Measurements from ENCODE around the gene NFIA. TPM values are rescaled to one million over a fixed set of nuclear protein-coding genes. Genes with fewer than 3 reads are reported as not detected.

NFIA gene
- total RNA-seq, 1 donor from 2014 or later: 66.6 TPM

GRCh38 chr1:61297887-61298286 is 215.5 kb downstream of the NFIA start:
- Histone ChIP-seq H3K27ac (no peak overlapping the region), H3K4me3 (no peak overlapping the region), H3K27me3 (no peaks in the 10 kb centered on the region), H3K9me3 (no peaks in the 10 kb centered on the region), H3K36me3 (no peaks in the 10 kb centered on the region), H3K4me1 (peaks cover 22% of the 10 kb centered on the region)
- no peak for ATAC-seq
- TF ChIP-seq, protein P1, sequence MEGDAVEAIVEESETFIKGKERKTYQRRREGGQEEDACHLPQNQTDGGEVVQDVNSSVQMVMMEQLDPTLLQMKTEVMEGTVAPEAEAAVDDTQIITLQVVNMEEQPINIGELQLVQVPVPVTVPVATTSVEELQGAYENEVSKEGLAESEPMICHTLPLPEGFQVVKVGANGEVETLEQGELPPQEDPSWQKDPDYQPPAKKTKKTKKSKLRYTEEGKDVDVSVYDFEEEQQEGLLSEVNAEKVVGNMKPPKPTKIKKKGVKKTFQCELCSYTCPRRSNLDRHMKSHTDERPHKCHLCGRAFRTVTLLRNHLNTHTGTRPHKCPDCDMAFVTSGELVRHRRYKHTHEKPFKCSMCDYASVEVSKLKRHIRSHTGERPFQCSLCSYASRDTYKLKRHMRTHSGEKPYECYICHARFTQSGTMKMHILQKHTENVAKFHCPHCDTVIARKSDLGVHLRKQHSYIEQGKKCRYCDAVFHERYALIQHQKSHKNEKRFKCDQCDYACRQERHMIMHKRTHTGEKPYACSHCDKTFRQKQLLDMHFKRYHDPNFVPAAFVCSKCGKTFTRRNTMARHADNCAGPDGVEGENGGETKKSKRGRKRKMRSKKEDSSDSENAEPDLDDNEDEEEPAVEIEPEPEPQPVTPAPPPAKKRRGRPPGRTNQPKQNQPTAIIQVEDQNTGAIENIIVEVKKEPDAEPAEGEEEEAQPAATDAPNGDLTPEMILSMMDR (IDR thresholded peaks at IDR 0.05): no peak
- no peak for DNase-seq
- intact Hi-C loops (cut with DNase I): no loop called here

DNA sequence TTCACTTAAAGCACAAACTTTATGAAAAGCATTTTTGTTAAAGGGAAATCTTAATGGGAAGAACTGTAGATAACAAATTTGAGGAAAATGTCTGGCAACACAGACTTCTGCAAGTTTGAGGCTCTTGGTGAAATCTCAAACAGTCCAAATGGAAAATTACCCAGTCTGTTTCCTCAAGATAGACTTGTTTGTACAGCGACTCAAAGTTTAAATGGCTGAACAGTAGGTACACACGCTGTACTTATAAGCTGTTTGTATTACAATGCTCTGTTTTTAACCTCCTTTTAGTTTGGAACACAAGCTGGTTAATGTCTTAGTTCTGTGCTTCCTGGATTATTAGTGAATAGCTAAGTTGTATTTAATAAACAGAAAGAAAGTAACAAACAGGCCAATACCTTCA is 217.1 kb downstream of the NFIA start:
- DNase-seq: no peak
- peak; percentile 52 for ATAC-seq
- TF ChIP-seq, protein P1 (IDR thresholded peaks at IDR 0.05): no peak
- Histone ChIP-seq H3K4me3 (no peak overlapping the region), H3K9me3 (no peaks in the 10 kb centered on the region), H3K4me1 (peaks cover 22% of the 10 kb centered on the region), H3K36me3 (no peaks in the 10 kb centered on the region), H3K27ac (peak overlapping the region; percentile 64), H3K27me3 (no peaks in the 10 kb centered on the region)
- intact Hi-C loops (cut with DNase I): no loop called here

GRCh38 chr1:61300899-61301298 is 218.5 kb downstream of the NFIA start:
- DNase-seq: no peak

GRCh38 chr1:61301824-61302657 is 219.7 kb downstream of the NFIA start:
- Histone ChIP-seq H3K27ac (peak overlapping the region; percentile 1), H3K9me3 (no peaks in the 10 kb centered on the region), H3K4me3 (no peak overlapping the region), H3K36me3 (no peaks in the 10 kb centered on the region), H3K4me1 (peaks cover 22% of the 10 kb centered on the region), H3K27me3 (no peaks in the 10 kb centered on the region)
- TF ChIP-seq, protein P1 (IDR thresholded peaks at IDR 0.05): no peak
- intact Hi-C loops (cut with DNase I): no loop called here
- ATAC-seq (peak; percentile 34), DNase-seq (no peak)

More at GRCh38 chr1:61300899-61301298, 218.5 kb downstream of the NFIA start:
- H3K4me3 ChIP-seq: no peak overlapping the region
- H3K27me3 ChIP-seq: no peaks in the 10 kb centered on the region
- intact Hi-C loops (cut with DNase I): no loop called here
- no peaks in the 10 kb centered on the region for H3K36me3 ChIP-seq
- TF ChIP-seq, protein P1 (IDR thresholded peaks at IDR 0.05): no peak
- no peak overlapping the region for H3K27ac ChIP-seq
- peaks cover 22% of the 10 kb centered on the region for H3K4me1 ChIP-seq
- no peaks in the 10 kb centered on the region for H3K9me3 ChIP-seq
- no peak for ATAC-seq

GRCh38 chr1:61307422-61308142 is 225.2 kb downstream of the NFIA start:
- Histone ChIP-seq H3K9me3 (no peaks in the 10 kb centered on the region), H3K36me3 (no peaks in the 10 kb centered on the region), H3K4me1 (peaks cover 4% of the 10 kb centered on the region), H3K27ac (no peak overlapping the region), H3K4me3 (no peak overlapping the region), H3K27me3 (no peaks in the 10 kb centered on the region)
- intact Hi-C loops (cut with DNase I): no loop called here
- TF ChIP-seq, protein P1 (IDR thresholded peaks at IDR 0.05): no peak
- ATAC-seq (no peak), DNase-seq (no peak)
